ENCODE measurements around the gene MORC3. TPM values are rescaled to one million over a fixed set of nuclear protein-coding genes. Genes with fewer than 3 reads are reported as not detected.
"Not testable (repeated sequence)": the region's sequence is repeated elsewhere in the genome, so short reads cannot be mapped to it uniquely, and the experiment has no call there.

Gene MORC3
- total RNA-seq, 1 experiment from 2014 or later = 21.8 TPM

- in situ Hi-C loops (cut with HindIII; ENCODE audit: low sequenced_read_pairs) = no loop called here
- DNase-seq (ENCODE audit: low spot score) = peak; percentile 84
Measured at GRCh38 chr21:36321325-36322082, 1.5 kb downstream of the MORC3 start.

- in situ Hi-C loops (cut with HindIII; ENCODE audit: low sequenced_read_pairs) = no loop called here
- DNase-seq (ENCODE audit: low spot score) = peak; percentile 14
Measured at GRCh38 chr21:36322083-36322424, 2.1 kb downstream of the MORC3 start.

GRCh38 chr21:36323032-36323431 is 3.0 kb downstream of the MORC3 start:
- in situ Hi-C loops (cut with HindIII; ENCODE audit: low sequenced_read_pairs) = no loop called here
- no peak for DNase-seq (ENCODE audit: low spot score)

GRCh38 chr21:36325373-36326010 is 5.5 kb downstream of the MORC3 start:
- DNase-seq (ENCODE audit: low spot score) = no peak
- in situ Hi-C loops (cut with HindIII; ENCODE audit: low sequenced_read_pairs) = no loop called here

GRCh38 chr21:36330904-36331303 is 10.9 kb downstream of the MORC3 start:
- in situ Hi-C loops (cut with HindIII; ENCODE audit: low sequenced_read_pairs) = no loop called here
- DNase-seq (ENCODE audit: low spot score) = peak; percentile 69

- in situ Hi-C loops (cut with HindIII; ENCODE audit: low sequenced_read_pairs) = no loop called here
- no peak for DNase-seq (ENCODE audit: low spot score)
Measured at GRCh38 chr21:36337099-36337509, 17.1 kb downstream of the MORC3 start.

GRCh38 chr21:36338975-36339374 is 19.0 kb downstream of the MORC3 start:
- in situ Hi-C loops (cut with HindIII; ENCODE audit: low sequenced_read_pairs) = no loop called here
- DNase-seq (ENCODE audit: low spot score) = no peak

- DNase-seq (ENCODE audit: low spot score); in situ Hi-C loops (cut with HindIII; ENCODE audit: low sequenced_read_pairs): not testable (repeated sequence)
Measured at GRCh38 chr21:36342581-36342980, 22.6 kb downstream of the MORC3 start.

- in situ Hi-C loops (cut with HindIII; ENCODE audit: low sequenced_read_pairs) = no loop called here
- DNase-seq (ENCODE audit: low spot score) = no peak
Measured at GRCh38 chr21:36344931-36345330, 24.9 kb downstream of the MORC3 start.

- DNase-seq (ENCODE audit: low spot score) = no peak
- in situ Hi-C loops (cut with HindIII; ENCODE audit: low sequenced_read_pairs) = no loop called here
Measured at GRCh38 chr21:36347278-36347961, 27.4 kb downstream of the MORC3 start.

- no peak for DNase-seq (ENCODE audit: low spot score)
- in situ Hi-C loops (cut with HindIII; ENCODE audit: low sequenced_read_pairs) = no loop called here
Measured at GRCh38 chr21:36347962-36348328, 27.9 kb downstream of the MORC3 start.

- in situ Hi-C loops (cut with HindIII; ENCODE audit: low sequenced_read_pairs) = no loop called here
- no peak for DNase-seq (ENCODE audit: low spot score)
Measured at GRCh38 chr21:36349315-36349714, 29.3 kb downstream of the MORC3 start.

GRCh38 chr21:36350282-36350910 is 30.4 kb downstream of the MORC3 start:
- DNase-seq (ENCODE audit: low spot score) = no peak
- in situ Hi-C loops (cut with HindIII; ENCODE audit: low sequenced_read_pairs) = no loop called here

- in situ Hi-C loops (cut with HindIII; ENCODE audit: low sequenced_read_pairs) = no loop called here
- DNase-seq (ENCODE audit: low spot score) = no peak
Measured at GRCh38 chr21:36354918-36355680, 35.1 kb downstream of the MORC3 start.

GRCh38 chr21:36355868-36356267 is 35.9 kb downstream of the MORC3 start:
- DNase-seq (ENCODE audit: low spot score) = no peak
- in situ Hi-C loops (cut with HindIII; ENCODE audit: low sequenced_read_pairs) = no loop called here

GRCh38 chr21:36359185-36359584 is 39.2 kb downstream of the MORC3 start:
- in situ Hi-C loops (cut with HindIII; ENCODE audit: low sequenced_read_pairs) = no loop called here
- DNase-seq (ENCODE audit: low spot score) = no peak

GRCh38 chr21:36369064-36369685 is 49.2 kb downstream of the MORC3 start:
- DNase-seq (ENCODE audit: low spot score) = no peak
- in situ Hi-C loops (cut with HindIII; ENCODE audit: low sequenced_read_pairs) = loop anchor here (10.0 kb wide), 1 partner anchor 104 kb away; no protein-coding TSS in a partner anchor

GRCh38 chr21:36375994-36376393 is 56.0 kb downstream of the MORC3 start:
- in situ Hi-C loops (cut with HindIII; ENCODE audit: low sequenced_read_pairs) = no loop called here
- no peak for DNase-seq (ENCODE audit: low spot score)

- in situ Hi-C loops (cut with HindIII; ENCODE audit: low sequenced_read_pairs) = no loop called here
- no peak for DNase-seq (ENCODE audit: low spot score)
Measured at GRCh38 chr21:36377391-36377842, 57.4 kb downstream of the MORC3 start.

All from G401 (cell line).